Measurements from ENCODE around the gene ATP5ME. TPM values are rescaled to one million over a fixed set of nuclear protein-coding genes. Genes with fewer than 3 reads are reported as not detected.

Gene ATP5ME
- total and polyA plus RNA-seq, 2 of the 13 experiments (the other 11 are each of a cell fraction or from before 2014, with no cell fraction given): 305 to 753 TPM

GRCh38 chr4:658681-659667, 15.1 kb downstream of the ATP5ME start (continued):
- TF ChIP-seq XRCC5 (optimal IDR thresholded peaks at IDR 0.05; ENCODE audit: low read length) (no peak), ZNF207 (IDR thresholded peaks at IDR 0.05; ENCODE audit: borderline replicate concordance) (no peak), E2F1 (CRISPR knock-in tag; IDR thresholded peaks at IDR 0.05) (no peak), ZSCAN9 (CRISPR knock-in tag; IDR thresholded peaks at IDR 0.05; ENCODE audit: borderline replicate concordance) (no peak), SRSF9 (IDR thresholded peaks at IDR 0.05; ENCODE audit: borderline replicate concordance, insufficient read depth, low read depth, low read length, poor library complexity, severe bottlenecking) (no peak), SMC3 (IDR thresholded peaks at IDR 0.05; ENCODE audit: low read length) (no peak), ZNF253 (CRISPR knock-in tag; IDR thresholded peaks at IDR 0.05; ENCODE audit: borderline replicate concordance) (no peak), SATB2 (CRISPR knock-in tag; IDR thresholded peaks at IDR 0.05) (no peak), ZNF567 (CRISPR knock-in tag; IDR thresholded peaks at IDR 0.05; ENCODE audit: borderline replicate concordance) (no peak), POLR2AphosphoS5 (IDR thresholded peaks at IDR 0.05; ENCODE audit: low read depth, low read length) (no peak), THAP8 (CRISPR knock-in tag; IDR thresholded peaks at IDR 0.05; ENCODE audit: borderline replicate concordance) (no peak), HDAC2 (CRISPR knock-in tag; IDR thresholded peaks at IDR 0.05) (peak; percentile 70), ZNF547 (CRISPR knock-in tag; IDR thresholded peaks at IDR 0.05) (no peak), MAZ (IDR thresholded peaks at IDR 0.05; ENCODE audit: borderline replicate concordance, low read depth, low read length) (no peak), MAZ (CRISPR knock-in tag; IDR thresholded peaks at IDR 0.05; ENCODE audit: low read depth) (no peak), POLR2AphosphoS2 (IDR thresholded peaks at IDR 0.05; ENCODE audit: low read depth, low read length) (no peak), ZBTB33 (CRISPR knock-in tag; IDR thresholded peaks at IDR 0.05) (no peak), ZNF543 (CRISPR knock-in tag; IDR thresholded peaks at IDR 0.05) (no peak), SAP130 (CRISPR knock-in tag; IDR thresholded peaks at IDR 0.05; ENCODE audit: low read depth) (peak; percentile 60; the same call in 1 of the 2 replicates), ZNF513 (CRISPR knock-in tag; conservative IDR thresholded peaks at IDR 0.05) (no peak), ZNF550 (CRISPR knock-in tag; IDR thresholded peaks at IDR 0.05; ENCODE audit: borderline replicate concordance) (no peak), KLF13 (CRISPR knock-in tag; IDR thresholded peaks at IDR 0.05) (no peak), ZNF558 (CRISPR knock-in tag; IDR thresholded peaks at IDR 0.05; ENCODE audit: borderline replicate concordance) (no peak), SALL1 (CRISPR knock-in tag; IDR thresholded peaks at IDR 0.05) (peak; percentile 86), KDM3A (CRISPR knock-in tag; IDR thresholded peaks at IDR 0.05; ENCODE audit: low read depth) (no peak), PHF8 (CRISPR knock-in tag; IDR thresholded peaks at IDR 0.05) (no peak)

Data from HepG2 (cell line).